ENCODE results near the gene CD38. TPM values are rescaled to one million over a fixed set of nuclear protein-coding genes. Genes with fewer than 3 reads are reported as not detected.

CD38 gene
- total and polyA plus RNA-seq, 4 experiments from 2014 or later, result 0.69 to 3.0 (median 1.4) TPM

GRCh38 chr4:15769202-15769601, 8.9 kb upstream of the CD38 start:
- ChIA-PET POLR2A (ENCODE audit: partially characterized antibody) (no interaction called here), CTCF (ENCODE audit: partially characterized antibody) (interaction anchor here (0.5 to 1.0 kb wide), 4 partner anchors 13 to 40 kb away, joined by 3 to 4 read pairs (median 4); no protein-coding TSS in a partner anchor)
- Histone ChIP-seq H3K36me3 (ENCODE audit: insufficient read depth, low read length) (no peaks in the 10 kb centered on the region), H3K9me3 (ENCODE audit: control insufficient read depth in 1 of 2, low read length in 2 of 2) (no peaks in the 10 kb centered on the region), H3K27ac (ENCODE audit: low read depth, low read length) (no peak overlapping the region), H3K4me1 (ENCODE audit: insufficient read depth, low read length) (peaks cover 53% of the 10 kb centered on the region), H3K27me3 (ENCODE audit: insufficient read depth, low read length) (no peaks in the 10 kb centered on the region), H3K4me3 (ENCODE audit: low read length in 2 of 2) (no peak overlapping the region)
- intact Hi-C loops (cut with micrococcal nuclease), result no loop called here
- H3K9me3 Mint-ChIP-seq, result peaks cover 0 to under 1% (median 0%) of the 10 kb centered on the region in 8 donors
- H3K36me3 Mint-ChIP-seq, result no peaks in the 10 kb centered on the region
- H3K4me1 Mint-ChIP-seq, result peaks cover 36 to 55% (median 42%) of the 10 kb centered on the region in 4 donors
- H3K27ac Mint-ChIP-seq, result peak overlapping the region in 2 of 7 donors; percentile 7 to 14
- H3K4me3 Mint-ChIP-seq, result no peak overlapping the region
- peaks cover 0 to 2% of the 10 kb centered on the region in 2 donors for H3K27me3 Mint-ChIP-seq
- DNase-seq, result no peak

- Mint-ChIP-seq H3K4me3 (no peak overlapping the region), H3K27me3 (peaks cover 0 to 4% of the 10 kb centered on the region in 2 donors), H3K4me1 (peaks cover 27 to 33% (median 31%) of the 10 kb centered on the region in 4 donors), H3K36me3 (no peaks in the 10 kb centered on the region), H3K27ac (peak overlapping the region in 3 of 7 donors; percentile 5 to 29 (median 12)), H3K9me3 (peaks cover 0 to 3% (median 0%) of the 10 kb centered on the region in 8 donors)
- intact Hi-C loops (cut with micrococcal nuclease), result loop anchor here (10.0 kb wide), 1 partner anchor 453 kb away; the partner anchor contains the start of gene TAPT1
- no peak overlapping the region for H3K4me3 ChIP-seq (ENCODE audit: low read length in 2 of 2)
- DNase-seq, result no peak
- no peaks in the 10 kb centered on the region for H3K9me3 ChIP-seq (ENCODE audit: control insufficient read depth in 1 of 2, low read length in 2 of 2)
- ChIA-PET CTCF (ENCODE audit: partially characterized antibody) (interaction anchor here (0.9 to 1.0 kb wide), 2 partner anchors 16 to 34 kb away, joined by 3 read pairs; no protein-coding TSS in a partner anchor), POLR2A (ENCODE audit: partially characterized antibody) (no interaction called here)
- no peak overlapping the region for H3K27ac ChIP-seq (ENCODE audit: low read depth, low read length)
- H3K27me3 ChIP-seq (ENCODE audit: insufficient read depth, low read length), result no peaks in the 10 kb centered on the region
- peaks cover 41% of the 10 kb centered on the region for H3K4me1 ChIP-seq (ENCODE audit: insufficient read depth, low read length)
- no peaks in the 10 kb centered on the region for H3K36me3 ChIP-seq (ENCODE audit: insufficient read depth, low read length)
Observed at GRCh38 chr4:15771216-15772058, 6.7 kb upstream of the CD38 start.

- intact Hi-C loops (cut with micrococcal nuclease), result loop anchor here (10.0 kb wide), 1 partner anchor 451 kb away; the partner anchor contains the start of gene TAPT1
- no peak for DNase-seq
- H3K4me3 ChIP-seq (ENCODE audit: low read length in 2 of 2), result no peak overlapping the region
- no peaks in the 10 kb centered on the region for H3K36me3 Mint-ChIP-seq
- H3K9me3 Mint-ChIP-seq, result peaks cover 0 to 3% (median 0%) of the 10 kb centered on the region in 8 donors
- no peak overlapping the region for H3K27ac Mint-ChIP-seq
- POLR2A ChIA-PET (ENCODE audit: partially characterized antibody), result no interaction called here
- H3K27ac ChIP-seq (ENCODE audit: low read depth, low read length), result no peak overlapping the region
- no peak overlapping the region for H3K4me3 Mint-ChIP-seq
- H3K27me3 Mint-ChIP-seq, result peaks cover 0 to 4% of the 10 kb centered on the region in 2 donors
- peaks cover 28% of the 10 kb centered on the region for H3K4me1 ChIP-seq (ENCODE audit: insufficient read depth, low read length)
- no peaks in the 10 kb centered on the region for H3K9me3 ChIP-seq (ENCODE audit: control insufficient read depth in 1 of 2, low read length in 2 of 2)
- H3K4me1 Mint-ChIP-seq, result peaks cover 26 to 35% (median 30%) of the 10 kb centered on the region in 4 donors
- CTCF ChIA-PET (ENCODE audit: partially characterized antibody), result interaction anchor here (1.0 to 3.0 kb wide), 2 partner anchors 17 to 32 kb away, joined by 3 to 9 read pairs; no protein-coding TSS in a partner anchor
- no peaks in the 10 kb centered on the region for H3K27me3 ChIP-seq (ENCODE audit: insufficient read depth, low read length)
- no peaks in the 10 kb centered on the region for H3K36me3 ChIP-seq (ENCODE audit: insufficient read depth, low read length)
Observed at GRCh38 chr4:15774020-15774420, 4.1 kb upstream of the CD38 start.

GRCh38 chr4:15776871-15777648, 1.1 kb upstream of the CD38 start:
- peak overlapping the region in 2 of 7 donors; percentile 8 to 30 for H3K27ac Mint-ChIP-seq
- peak overlapping the region in 3 of 8 donors; percentile 70 to 85 (median 83) for H3K4me3 Mint-ChIP-seq
- no peak overlapping the region for H3K4me3 ChIP-seq (ENCODE audit: low read length in 2 of 2)
- intact Hi-C loops (cut with micrococcal nuclease), result loop anchor here (10.0 kb wide), 1 partner anchor 448 kb away; the partner anchor contains the start of gene TAPT1
- no peaks in the 10 kb centered on the region for H3K9me3 ChIP-seq (ENCODE audit: control insufficient read depth in 1 of 2, low read length in 2 of 2)
- CTCF ChIA-PET (ENCODE audit: partially characterized antibody), result interaction anchor here (1.4 to 2.9 kb wide), 2 partner anchors 20 to 29 kb away, joined by 7 to 9 read pairs; no protein-coding TSS in a partner anchor
- POLR2A ChIA-PET (ENCODE audit: partially characterized antibody), result interaction anchor here (1.0 to 1.4 kb wide), 2 partner anchors 11 to 20 kb away, joined by 3 to 4 read pairs; no protein-coding TSS in a partner anchor
- peaks cover 39% of the 10 kb centered on the region for H3K4me1 ChIP-seq (ENCODE audit: insufficient read depth, low read length)
- peaks cover 31 to 52% (median 42%) of the 10 kb centered on the region in 4 donors for H3K4me1 Mint-ChIP-seq
- peaks cover 0 to 3% (median 0%) of the 10 kb centered on the region in 8 donors for H3K9me3 Mint-ChIP-seq
- H3K27me3 Mint-ChIP-seq, result peaks cover 0 to 4% of the 10 kb centered on the region in 2 donors
- no peak for DNase-seq
- H3K36me3 Mint-ChIP-seq, result no peaks in the 10 kb centered on the region
- no peak overlapping the region for H3K27ac ChIP-seq (ENCODE audit: low read depth, low read length)
- H3K36me3 ChIP-seq (ENCODE audit: insufficient read depth, low read length), result no peaks in the 10 kb centered on the region
- no peaks in the 10 kb centered on the region for H3K27me3 ChIP-seq (ENCODE audit: insufficient read depth, low read length)

GRCh38 chr4:15777697-15778288, 335 bp upstream of the CD38 start:
- intact Hi-C loops (cut with micrococcal nuclease), result loop anchor here (10.0 kb wide), 1 partner anchor 447 kb away; the partner anchor contains the start of gene TAPT1
- peaks cover 0 to 3% (median 0%) of the 10 kb centered on the region in 8 donors for H3K9me3 Mint-ChIP-seq
- Histone ChIP-seq H3K36me3 (ENCODE audit: insufficient read depth, low read length) (no peaks in the 10 kb centered on the region), H3K4me1 (ENCODE audit: insufficient read depth, low read length) (peaks cover 34% of the 10 kb centered on the region), H3K27me3 (ENCODE audit: insufficient read depth, low read length) (no peaks in the 10 kb centered on the region), H3K27ac (ENCODE audit: low read depth, low read length) (no peak overlapping the region), H3K9me3 (ENCODE audit: control insufficient read depth in 1 of 2, low read length in 2 of 2) (no peaks in the 10 kb centered on the region), H3K4me3 (ENCODE audit: low read length in 2 of 2) (no peak overlapping the region)
- no peaks in the 10 kb centered on the region for H3K36me3 Mint-ChIP-seq
- H3K4me1 Mint-ChIP-seq, result peaks cover 29 to 50% (median 40%) of the 10 kb centered on the region in 4 donors
- H3K27me3 Mint-ChIP-seq, result peaks cover 0 to 3% of the 10 kb centered on the region in 2 donors
- H3K4me3 Mint-ChIP-seq, result peak overlapping the region; percentile 78 to 88 (median 84)
- ChIA-PET POLR2A (ENCODE audit: partially characterized antibody) (interaction anchor here (1.0 to 1.4 kb wide), 2 partner anchors 12 to 21 kb away, joined by 3 to 4 read pairs; no protein-coding TSS in a partner anchor), CTCF (ENCODE audit: partially characterized antibody) (interaction anchor here (1.4 to 2.9 kb wide), 3 partner anchors 20 to 50 kb away, joined by 4 to 9 read pairs (median 7); no protein-coding TSS in a partner anchor)
- no peak for DNase-seq
- peak overlapping the region in 4 of 7 donors; percentile 20 to 62 (median 43) for H3K27ac Mint-ChIP-seq

- H3K36me3 Mint-ChIP-seq, result peaks cover 0 to 4% of the 10 kb centered on the region in 2 donors
- H3K27ac Mint-ChIP-seq, result peak overlapping the region in 6 of 7 donors; percentile 8 to 79 (median 43)
- peaks cover 0 to 1% (median 0%) of the 10 kb centered on the region in 8 donors for H3K9me3 Mint-ChIP-seq
- no peaks in the 10 kb centered on the region for H3K9me3 ChIP-seq (ENCODE audit: control insufficient read depth in 1 of 2, low read length in 2 of 2)
- no peaks in the 10 kb centered on the region for H3K27me3 ChIP-seq (ENCODE audit: insufficient read depth, low read length)
- peaks cover 34% of the 10 kb centered on the region for H3K4me1 ChIP-seq (ENCODE audit: insufficient read depth, low read length)
- H3K4me1 Mint-ChIP-seq, result peaks cover 28 to 50% (median 39%) of the 10 kb centered on the region in 4 donors
- peak overlapping the region; percentile 78 to 91 (median 87) for H3K4me3 Mint-ChIP-seq
- DNase-seq, result no peak
- CTCF ChIA-PET (ENCODE audit: partially characterized antibody), result interaction anchor here (1.0 to 2.4 kb wide), 4 partner anchors 10 to 52 kb away, joined by 3 to 9 read pairs (median 5); no protein-coding TSS in a partner anchor
- POLR2A ChIA-PET (ENCODE audit: partially characterized antibody), result interaction anchor here (0.6 to 2.2 kb wide), 2 partner anchors 13 to 26 kb away, joined by 4 to 15 read pairs; no protein-coding TSS in a partner anchor
- no peak overlapping the region for H3K27ac ChIP-seq (ENCODE audit: low read depth, low read length)
- H3K27me3 Mint-ChIP-seq, result peaks cover under 1 to 2% of the 10 kb centered on the region in 2 donors
- H3K36me3 ChIP-seq (ENCODE audit: insufficient read depth, low read length), result no peaks in the 10 kb centered on the region
- H3K4me3 ChIP-seq (ENCODE audit: low read length in 2 of 2), result peak overlapping the region; percentile 48
- intact Hi-C loops (cut with micrococcal nuclease), result loop anchor here (1.0 to 10.0 kb wide), 3 partner anchors 13 to 445 kb away; partner anchors contain the start of gene TAPT1
Observed at GRCh38 chr4:15779306-15779705, 1.2 kb downstream of the CD38 start.
